PC-9 (cell line): Measurements from ENCODE around the gene LRMDA.

Experiments used
- EZH2 ChIP-seq: fragments of 200-600 bp; sonication (generic); IDR thresholded peaks from 2 replicates; pipeline ENCODE4 v1.8.0; 2017; ENCODE audit warnings: antibody characterized with exemption, low read depth
- TF ChIP-seq, protein P1 (sequence below): fragments of 200-600 bp; sonication (generic); conservative IDR thresholded peaks from 2 replicates; pipeline ENCODE4 v1.6.1; 2017; ENCODE audit warnings: mixed run types, antibody characterized with exemption, mild to moderate bottlenecking, moderate library complexity

DNA sequence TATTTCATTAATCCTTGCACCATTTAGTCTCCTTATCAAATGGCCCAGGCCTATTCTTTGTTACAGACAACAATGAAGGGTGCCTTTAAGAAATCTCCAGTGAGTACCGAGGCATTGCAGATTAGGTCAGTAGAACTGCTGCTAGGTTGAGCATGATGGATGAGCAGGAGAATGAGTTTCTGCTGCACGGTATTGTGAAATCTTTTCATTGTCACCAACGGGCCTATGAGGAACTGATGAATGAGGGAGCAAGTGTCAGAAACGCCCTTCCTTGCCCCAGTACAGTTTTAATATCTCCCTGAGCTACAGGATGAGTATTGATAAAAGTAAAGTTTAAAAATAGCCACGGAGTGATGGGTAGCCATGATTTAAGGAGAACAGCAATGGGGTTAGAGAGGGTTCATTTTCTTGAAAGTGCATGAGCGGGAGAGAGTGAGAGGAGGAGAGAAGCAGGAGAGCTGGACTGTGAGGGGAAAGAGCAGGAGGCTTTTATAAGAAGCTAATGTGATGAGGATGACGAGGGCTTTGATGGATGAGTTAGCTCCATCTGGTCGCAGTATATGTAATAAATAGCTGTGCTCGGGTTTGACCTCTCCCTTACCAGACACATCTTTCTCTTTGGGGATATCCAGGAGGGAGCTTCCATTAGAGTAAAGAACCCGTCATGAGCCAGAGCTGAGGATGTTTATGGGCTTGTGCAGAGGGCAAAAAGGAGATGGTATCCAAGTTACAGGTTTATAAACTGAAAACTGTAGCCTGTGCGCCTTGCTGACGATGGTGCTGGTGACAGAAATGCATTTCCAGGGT lies 526.1 kb downstream of the LRMDA start:
- TF ChIP-seq, protein P1, sequence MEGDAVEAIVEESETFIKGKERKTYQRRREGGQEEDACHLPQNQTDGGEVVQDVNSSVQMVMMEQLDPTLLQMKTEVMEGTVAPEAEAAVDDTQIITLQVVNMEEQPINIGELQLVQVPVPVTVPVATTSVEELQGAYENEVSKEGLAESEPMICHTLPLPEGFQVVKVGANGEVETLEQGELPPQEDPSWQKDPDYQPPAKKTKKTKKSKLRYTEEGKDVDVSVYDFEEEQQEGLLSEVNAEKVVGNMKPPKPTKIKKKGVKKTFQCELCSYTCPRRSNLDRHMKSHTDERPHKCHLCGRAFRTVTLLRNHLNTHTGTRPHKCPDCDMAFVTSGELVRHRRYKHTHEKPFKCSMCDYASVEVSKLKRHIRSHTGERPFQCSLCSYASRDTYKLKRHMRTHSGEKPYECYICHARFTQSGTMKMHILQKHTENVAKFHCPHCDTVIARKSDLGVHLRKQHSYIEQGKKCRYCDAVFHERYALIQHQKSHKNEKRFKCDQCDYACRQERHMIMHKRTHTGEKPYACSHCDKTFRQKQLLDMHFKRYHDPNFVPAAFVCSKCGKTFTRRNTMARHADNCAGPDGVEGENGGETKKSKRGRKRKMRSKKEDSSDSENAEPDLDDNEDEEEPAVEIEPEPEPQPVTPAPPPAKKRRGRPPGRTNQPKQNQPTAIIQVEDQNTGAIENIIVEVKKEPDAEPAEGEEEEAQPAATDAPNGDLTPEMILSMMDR, result no peak
- TF ChIP-seq EZH2, result no peak
